ENCODE measurements around the gene ADGRD1.
"Not testable (repeated sequence)": the region's sequence is repeated elsewhere in the genome, so short reads cannot be mapped to it uniquely, and the experiment has no call there.

The ADGRD1 gene

GRCh38 chr12:131116468-131117117, 162.9 kb downstream of the ADGRD1 start:
- ATAC-seq (ENCODE audit: low read depth), result no peak
- H3K9me3 ChIP-seq (ENCODE audit: severe bottlenecking), result no peaks in the 10 kb centered on the region
- peak; percentile 43 for TF ChIP-seq CTCF (IDR thresholded peaks at IDR 0.05; ENCODE audit: poor library complexity, severe bottlenecking)
- no peak for DNase-seq (ENCODE audit: low spot score)
- no peaks in the 10 kb centered on the region for H3K27me3 ChIP-seq (ENCODE audit: insufficient read depth, poor library complexity, severe bottlenecking)
- no peaks in the 10 kb centered on the region for H3K4me1 ChIP-seq (ENCODE audit: insufficient read depth, poor library complexity, severe bottlenecking)
- H3K36me3 ChIP-seq (ENCODE audit: low read depth), result no peaks in the 10 kb centered on the region
- no peak overlapping the region for H3K4me3 ChIP-seq (ENCODE audit: severe bottlenecking)
- no peak overlapping the region for H3K27ac ChIP-seq (ENCODE audit: poor library complexity, severe bottlenecking)

GRCh38 chr12:131117438-131118245, 163.9 kb downstream of the ADGRD1 start:
- Histone ChIP-seq H3K9me3 (ENCODE audit: severe bottlenecking) (no peaks in the 10 kb centered on the region), H3K27ac (ENCODE audit: poor library complexity, severe bottlenecking) (no peak overlapping the region), H3K36me3 (ENCODE audit: low read depth) (no peaks in the 10 kb centered on the region), H3K4me3 (ENCODE audit: severe bottlenecking) (no peak overlapping the region), H3K27me3 (ENCODE audit: insufficient read depth, poor library complexity, severe bottlenecking) (no peaks in the 10 kb centered on the region), H3K4me1 (ENCODE audit: insufficient read depth, poor library complexity, severe bottlenecking) (no peaks in the 10 kb centered on the region)
- DNase-seq (ENCODE audit: low spot score), result no peak
- no peak for ATAC-seq (ENCODE audit: low read depth)
- no peak for TF ChIP-seq CTCF (IDR thresholded peaks at IDR 0.05; ENCODE audit: poor library complexity, severe bottlenecking)

- H3K36me3 ChIP-seq (ENCODE audit: low read depth), result no peaks in the 10 kb centered on the region
- ATAC-seq (ENCODE audit: low read depth) (no peak), DNase-seq (ENCODE audit: low spot score) (no peak)
- H3K4me3 ChIP-seq (ENCODE audit: severe bottlenecking), result no peak overlapping the region
- no peaks in the 10 kb centered on the region for H3K9me3 ChIP-seq (ENCODE audit: severe bottlenecking)
- H3K27ac ChIP-seq (ENCODE audit: poor library complexity, severe bottlenecking), result no peak overlapping the region
- no peak for TF ChIP-seq CTCF (IDR thresholded peaks at IDR 0.05; ENCODE audit: poor library complexity, severe bottlenecking)
- H3K27me3 ChIP-seq (ENCODE audit: insufficient read depth, poor library complexity, severe bottlenecking), result no peaks in the 10 kb centered on the region
- H3K4me1 ChIP-seq (ENCODE audit: insufficient read depth, poor library complexity, severe bottlenecking), result no peaks in the 10 kb centered on the region
Measured at GRCh38 chr12:131118371-131118770, 164.7 kb downstream of the ADGRD1 start.

- not testable (repeated sequence) for H3K27me3 ChIP-seq (ENCODE audit: insufficient read depth, poor library complexity, severe bottlenecking); H3K4me3 ChIP-seq (ENCODE audit: severe bottlenecking); H3K27ac ChIP-seq (ENCODE audit: poor library complexity, severe bottlenecking); H3K36me3 ChIP-seq (ENCODE audit: low read depth); DNase-seq (ENCODE audit: low spot score); H3K9me3 ChIP-seq (ENCODE audit: severe bottlenecking); ATAC-seq (ENCODE audit: low read depth); H3K4me1 ChIP-seq (ENCODE audit: insufficient read depth, poor library complexity, severe bottlenecking)
Measured at GRCh38 chr12:131119345-131119744, 165.6 kb downstream of the ADGRD1 start.

GRCh38 chr12:131119936-131120335, 166.2 kb downstream of the ADGRD1 start:
- H3K27ac ChIP-seq (ENCODE audit: poor library complexity, severe bottlenecking), result no peak overlapping the region
- H3K4me3 ChIP-seq (ENCODE audit: severe bottlenecking), result no peak overlapping the region
- no peaks in the 10 kb centered on the region for H3K36me3 ChIP-seq (ENCODE audit: low read depth)
- DNase-seq (ENCODE audit: low spot score) (no peak), ATAC-seq (ENCODE audit: low read depth) (no peak)
- no peaks in the 10 kb centered on the region for H3K4me1 ChIP-seq (ENCODE audit: insufficient read depth, poor library complexity, severe bottlenecking)
- no peaks in the 10 kb centered on the region for H3K27me3 ChIP-seq (ENCODE audit: insufficient read depth, poor library complexity, severe bottlenecking)
- H3K9me3 ChIP-seq (ENCODE audit: severe bottlenecking), result no peaks in the 10 kb centered on the region
- no peak for TF ChIP-seq CTCF (IDR thresholded peaks at IDR 0.05; ENCODE audit: poor library complexity, severe bottlenecking)
